Smooth muscle cell of the coronary artery (primary cell): ENCODE results near the gene EI24. TPM values are rescaled to one million over a fixed set of nuclear protein-coding genes. Genes with fewer than 3 reads are reported as not detected.

Experiments
- total RNA-seq: library from RNA; depleted of rRNA; stranded (reverse); fragments of >200 nt; gene quantifications from 2 replicates; pipeline ENCODE4 v1.2.3, GENCODE V29; 2014; ENCODE audit warnings: low replicate concordance

Gene EI24
- 76.6 and 98.1 TPM in 2 replicates for total RNA-seq

GRCh38 chr11:125568970-125569914, at the start of gene EI24:
Gene EI24 (plus strand): TSS chr11:125569477. CDS start chr11:125572528, 3,051 bp downstream.

GRCh38 chr11:125592305-125593113, 23.2 kb downstream of the EI24 start, which contains the start of gene STT3A:
Gene STT3A (plus strand): TSS chr11:125592852. CDS start chr11:125595916, 3,064 bp downstream.

GRCh38 chr11:125624756-125625213, 55.5 kb downstream of the EI24 start, which contains the start of gene CHEK1:
Gene CHEK1 (plus strand): TSS chr11:125625163. CDS start chr11:125626769, 1,606 bp downstream.

Other genes starting within 250 kb of the EI24 start
- 115 and 135 TPM in 2 replicates for gene FEZ1, start 73.2 kb upstream of the EI24 start, total RNA-seq
- 245 and 789 TPM in 2 replicates for gene STT3A, start 23.4 kb downstream of the EI24 start, total RNA-seq
- 14.2 and 16.1 TPM in 2 replicates for gene CHEK1, start 55.7 kb downstream of the EI24 start, total RNA-seq
- not detected in 2 replicates for gene ACRV1, start 111.4 kb downstream of the EI24 start, total RNA-seq
- not detected in 2 replicates for gene PATE1, start 176.8 kb downstream of the EI24 start, total RNA-seq
- 0.15 TPM in 1 of 2 replicates, not detected in the other for gene PATE2, start 209.4 kb downstream of the EI24 start, total RNA-seq
- gene PATE3, start 218.7 kb downstream of the EI24 start, total RNA-seq, result not detected in 2 replicates